DOHH2 (cell line): ENCODE measurements around the gene MYO7B.

Source experiments
- H3F3A ChIP-seq: fragments of 200-600 bp; sonication (generic), shearing (Covaris generic); 2 replicates; pipeline ENCODE4 v1.6.0; 2016; ENCODE audit warnings: antibody characterized with exemption, mild to moderate bottlenecking; ENCODE audit not compliant: control insufficient read depth, insufficient read depth
- H3K27ac ChIP-seq: fragments of 200-600 bp; sonication (generic); 2 replicates; pipeline ENCODE4 v1.5.1; 2014; ENCODE audit warnings: low read depth, mild to moderate bottlenecking, low read length, moderate library complexity
- H3K27me3 ChIP-seq: fragments of 200-600 bp; sonication (generic); 2 replicates; pipeline ENCODE4 v1.6.1; 2014; ENCODE audit warnings: mild to moderate bottlenecking, low read length, mixed read lengths; ENCODE audit not compliant: control insufficient read depth
- H3K36me3 ChIP-seq: fragments of 200-600 bp; sonication (generic); 2 replicates; pipeline ENCODE4 v1.6.1; 2014; ENCODE audit warnings: mild to moderate bottlenecking, low read length, moderate library complexity, mixed read lengths; ENCODE audit not compliant: control insufficient read depth
- H3K4me1 ChIP-seq: fragments of 200-600 bp; sonication (generic); 2 replicates; pipeline ENCODE4 v1.6.1; 2014; ENCODE audit warnings: mild to moderate bottlenecking, low read length, mixed read lengths; ENCODE audit not compliant: control insufficient read depth
- H3K4me2 ChIP-seq: fragments of 200-600 bp; sonication (generic); 2 replicates; pipeline ENCODE4 v1.6.0; 2014; ENCODE audit warnings: mild to moderate bottlenecking, low read length, moderate library complexity
- H3K4me3 ChIP-seq: fragments of 200-600 bp; sonication (generic); 2 replicates; pipeline ENCODE4 v1.5.1; 2014; ENCODE audit warnings: mild to moderate bottlenecking, low read length, mixed read lengths
- H3K79me2 ChIP-seq: fragments of 200-600 bp; sonication (generic); 2 replicates; pipeline ENCODE4 v1.6.1; 2014; ENCODE audit warnings: mild to moderate bottlenecking, low read length, mixed read lengths; ENCODE audit not compliant: control insufficient read depth
- H3K9me2 ChIP-seq: fragments of 200-600 bp; sonication (generic); replicated peaks from 2 replicates; pipeline ENCODE4 v1.6.1; 2014; ENCODE audit warnings: mild to moderate bottlenecking, low read length, mixed read lengths; ENCODE audit not compliant: control insufficient read depth
- H3K9me3 ChIP-seq: fragments of 200-600 bp; sonication (generic); 2 replicates; pipeline ENCODE4 v1.6.1; 2014; ENCODE audit warnings: antibody characterized with exemption, low read length, mixed read lengths; ENCODE audit not compliant: control insufficient read depth, insufficient read depth
- H4K20me1 ChIP-seq: fragments of 200-600 bp; sonication (generic); 2 replicates; pipeline ENCODE4 v1.6.0; 2014; ENCODE audit warnings: low read depth, mild to moderate bottlenecking, antibody characterized with exemption, low read length, moderate library complexity; ENCODE audit not compliant: control insufficient read depth, insufficient read depth
- EZH2phosphoT487 ChIP-seq: fragments of 200-600 bp; sonication (generic); IDR thresholded peaks from 2 replicates; pipeline ENCODE4 v1.6.1; 2017; ENCODE audit warnings: borderline replicate concordance, mild to moderate bottlenecking, antibody characterized with exemption, low read length, moderate library complexity, mixed read lengths
- TF ChIP-seq, protein P1 (sequence below): fragments of 200-600 bp; sonication (generic); IDR thresholded peaks from one replicate; pipeline ENCODE4 v1.5.1; 2014; ENCODE audit warnings: antibody characterized with exemption, mild to moderate bottlenecking, low read depth, low read length; ENCODE audit not compliant: poor library complexity, severe bottlenecking

Gene MYO7B

DNA sequence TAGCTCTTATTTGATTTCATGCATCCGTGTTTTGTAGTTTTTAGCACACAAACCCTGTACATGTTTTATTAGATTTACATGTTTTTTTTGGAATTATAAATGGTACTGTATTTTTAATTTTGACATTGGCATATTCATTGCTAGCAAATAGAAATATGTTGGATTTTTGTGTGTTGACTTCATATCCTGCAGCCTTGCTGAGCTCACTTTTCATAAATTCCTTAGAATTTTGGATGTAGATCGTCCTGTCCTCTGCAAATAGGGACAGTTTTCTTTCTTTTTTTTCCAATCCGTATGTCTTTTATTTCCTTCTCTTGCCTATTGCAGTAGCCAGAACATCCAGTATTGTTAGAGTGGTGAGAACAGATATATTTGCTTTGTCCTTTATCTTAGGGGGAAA is 63.7 kb downstream of the MYO7B start:
- no peak overlapping the region for H3K4me2 ChIP-seq
- H3K4me1 ChIP-seq, result peaks cover 8% of the 10 kb centered on the region
- no peak overlapping the region for H3K4me3 ChIP-seq
- H3K79me2 ChIP-seq, result no peaks in the 10 kb centered on the region
- 0 out of 2 replicates have a peak, but pooled peaks cover 3% of the 10 kb centered on the region for H3K9me3 ChIP-seq
- H3K9me2 ChIP-seq, result no peaks in the 10 kb centered on the region
- no peaks in the 10 kb centered on the region for H3F3A ChIP-seq
- no peak overlapping the region for H3K27ac ChIP-seq
- peaks cover 6% of the 10 kb centered on the region; the same call in 1 of the 2 replicates for H3K27me3 ChIP-seq
- H4K20me1 ChIP-seq, result no peaks in the 10 kb centered on the region
- TF ChIP-seq, protein P1, sequence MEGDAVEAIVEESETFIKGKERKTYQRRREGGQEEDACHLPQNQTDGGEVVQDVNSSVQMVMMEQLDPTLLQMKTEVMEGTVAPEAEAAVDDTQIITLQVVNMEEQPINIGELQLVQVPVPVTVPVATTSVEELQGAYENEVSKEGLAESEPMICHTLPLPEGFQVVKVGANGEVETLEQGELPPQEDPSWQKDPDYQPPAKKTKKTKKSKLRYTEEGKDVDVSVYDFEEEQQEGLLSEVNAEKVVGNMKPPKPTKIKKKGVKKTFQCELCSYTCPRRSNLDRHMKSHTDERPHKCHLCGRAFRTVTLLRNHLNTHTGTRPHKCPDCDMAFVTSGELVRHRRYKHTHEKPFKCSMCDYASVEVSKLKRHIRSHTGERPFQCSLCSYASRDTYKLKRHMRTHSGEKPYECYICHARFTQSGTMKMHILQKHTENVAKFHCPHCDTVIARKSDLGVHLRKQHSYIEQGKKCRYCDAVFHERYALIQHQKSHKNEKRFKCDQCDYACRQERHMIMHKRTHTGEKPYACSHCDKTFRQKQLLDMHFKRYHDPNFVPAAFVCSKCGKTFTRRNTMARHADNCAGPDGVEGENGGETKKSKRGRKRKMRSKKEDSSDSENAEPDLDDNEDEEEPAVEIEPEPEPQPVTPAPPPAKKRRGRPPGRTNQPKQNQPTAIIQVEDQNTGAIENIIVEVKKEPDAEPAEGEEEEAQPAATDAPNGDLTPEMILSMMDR, result no peak
- no peak for TF ChIP-seq EZH2phosphoT487
- no peaks in the 10 kb centered on the region for H3K36me3 ChIP-seq

DNA sequence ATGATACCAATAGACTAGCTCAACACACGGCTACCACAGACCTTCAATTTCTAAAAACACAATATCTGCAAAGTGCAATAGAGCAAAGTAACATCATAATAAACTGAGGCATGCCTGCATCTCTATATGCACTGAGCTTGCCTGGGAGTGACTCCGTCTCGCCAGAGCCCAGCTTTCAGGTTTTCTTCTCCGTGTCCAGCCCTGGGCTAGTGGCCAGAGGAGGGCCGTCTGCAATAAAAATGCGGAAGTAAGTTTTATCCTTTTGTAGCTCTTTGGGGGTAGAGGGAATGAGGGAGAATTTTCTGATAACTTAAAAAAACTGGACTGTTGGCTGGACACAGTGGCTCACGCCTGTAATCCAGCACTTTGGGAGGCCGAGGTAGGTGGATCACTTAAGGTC is 69.5 kb downstream of the MYO7B start:
- H3K79me2 ChIP-seq, result no peaks in the 10 kb centered on the region
- H4K20me1 ChIP-seq, result no peaks in the 10 kb centered on the region
- H3K27me3 ChIP-seq, result no peaks in the 10 kb centered on the region
- H3K4me3 ChIP-seq, result no peak overlapping the region
- H3K4me2 ChIP-seq, result no peak overlapping the region
- no peaks in the 10 kb centered on the region for H3K36me3 ChIP-seq
- 0 out of 2 replicates have a peak, but pooled peaks cover 3% of the 10 kb centered on the region for H3K9me3 ChIP-seq
- peaks cover 24% of the 10 kb centered on the region for H3K4me1 ChIP-seq
- TF ChIP-seq EZH2phosphoT487, result no peak
- TF ChIP-seq, protein P1, result no peak
- H3K9me2 ChIP-seq, result no peaks in the 10 kb centered on the region
- no peak overlapping the region for H3K27ac ChIP-seq
- no peaks in the 10 kb centered on the region for H3F3A ChIP-seq

DNA sequence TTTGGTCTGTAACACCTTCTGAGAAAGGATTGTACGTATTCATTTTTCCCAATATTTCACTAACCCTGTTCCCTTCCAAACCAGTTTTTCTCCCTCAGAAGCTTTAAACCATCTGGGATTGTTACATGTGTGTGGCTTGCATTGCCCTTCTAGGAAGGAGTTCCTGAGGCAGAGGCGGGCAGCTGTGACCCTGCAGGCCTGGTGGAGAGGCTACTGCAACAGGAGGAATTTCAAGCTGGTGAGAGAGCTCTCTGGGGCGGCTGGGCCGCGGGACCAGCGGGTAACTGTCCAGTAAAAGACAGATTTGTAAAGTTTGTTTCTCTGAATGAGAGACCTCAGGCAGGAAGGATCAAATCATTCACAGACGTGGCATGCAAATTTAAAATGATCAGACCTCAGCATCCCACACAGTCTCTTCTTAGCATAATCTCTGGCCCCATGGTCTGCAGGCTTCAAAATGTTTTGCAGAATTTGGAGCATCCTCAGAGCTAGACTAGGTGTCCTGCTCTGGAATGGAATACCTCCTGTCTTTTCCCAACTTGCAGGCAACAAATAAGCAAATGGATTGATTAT is 70.3 kb downstream of the MYO7B start:
- TF ChIP-seq, protein P1, result no peak
- TF ChIP-seq EZH2phosphoT487, result no peak
- Histone ChIP-seq H3K4me2 (no peak overlapping the region), H3K4me1 (peaks cover 24% of the 10 kb centered on the region), H4K20me1 (no peaks in the 10 kb centered on the region), H3K27ac (no peak overlapping the region), H3K27me3 (no peaks in the 10 kb centered on the region), H3F3A (no peaks in the 10 kb centered on the region), H3K9me2 (no peaks in the 10 kb centered on the region), H3K36me3 (no peaks in the 10 kb centered on the region), H3K4me3 (no peak overlapping the region), H3K9me3 (0 out of 2 replicates have a peak, but pooled peaks cover 3% of the 10 kb centered on the region), H3K79me2 (no peaks in the 10 kb centered on the region)
